Hepatocyte (in vitro differentiated cells): ENCODE measurements around the gene NFIX. TPM values are rescaled to one million over a fixed set of nuclear protein-coding genes. Genes with fewer than 3 reads are reported as not detected.

Source experiments
- DNase-seq: peaks from one replicate; pipeline ENCODE4 v3.0.0-alpha.2; 2016; ENCODE audit warnings: low spot score
- H2AFZ ChIP-seq: fragments of 200-600 bp; sonication (generic); 2 replicates; pipeline ENCODE4 v1.6.0; 2016; ENCODE audit warnings: antibody characterized with exemption, mild to moderate bottlenecking
- H3K27ac ChIP-seq: fragments of 200-600 bp; sonication (generic); 2 replicates; pipeline ENCODE4 v1.5.1; 2016; ENCODE audit warnings: mild to moderate bottlenecking
- H3K27me3 ChIP-seq: fragments of 200-600 bp; sonication (generic); 2 replicates; pipeline ENCODE4 v1.6.1; 2016
- H3K36me3 ChIP-seq: fragments of 200-600 bp; sonication (generic); replicated peaks from 2 replicates; pipeline ENCODE4 v1.5.1; 2016; ENCODE audit warnings: low read depth; ENCODE audit not compliant: insufficient read depth
- H3K4me1 ChIP-seq: fragments of 200-600 bp; sonication (generic); 2 replicates; pipeline ENCODE4 v1.5.1; 2016; ENCODE audit warnings: mild to moderate bottlenecking, moderate library complexity; ENCODE audit not compliant: insufficient read depth
- H3K4me2 ChIP-seq: fragments of 200-600 bp; sonication (generic); 2 replicates; pipeline ENCODE4 v1.6.0; 2016
- H3K4me3 ChIP-seq: fragments of 200-600 bp; sonication (generic); 2 replicates; pipeline ENCODE4 v1.5.1; 2016; ENCODE audit warnings: mild to moderate bottlenecking
- H3K79me2 ChIP-seq: fragments of 200-600 bp; sonication (generic); 2 replicates; pipeline ENCODE4 v1.6.0; 2017; ENCODE audit warnings: mild to moderate bottlenecking
- H3K9me2 ChIP-seq: fragments of 200-600 bp; sonication (generic); replicated peaks from 2 replicates; pipeline ENCODE4 v1.6.0; 2017; ENCODE audit warnings: mild to moderate bottlenecking; ENCODE audit not compliant: insufficient read depth
- H3K9me3 ChIP-seq: fragments of 200-600 bp; sonication (generic); 2 replicates; pipeline ENCODE4 v1.5.1; 2016; ENCODE audit warnings: low read depth, mild to moderate bottlenecking
- H4K20me1 ChIP-seq: fragments of 200-600 bp; sonication (generic); 2 replicates; pipeline ENCODE4 v1.6.0; 2016; ENCODE audit warnings: mild to moderate bottlenecking; ENCODE audit not compliant: insufficient read depth, poor library complexity, severe bottlenecking
- CTCF ChIP-seq: fragments of 200-600 bp; sonication (generic); IDR thresholded peaks from 2 replicates; pipeline ENCODE4 v1.5.1; 2016; ENCODE audit warnings: antibody characterized with exemption, mild to moderate bottlenecking; ENCODE audit not compliant: poor library complexity
- EZH2 ChIP-seq: fragments of 200-600 bp; sonication (generic); IDR thresholded peaks from 2 replicates; pipeline ENCODE4 v1.6.1; 2016; ENCODE audit warnings: antibody characterized with exemption, mild to moderate bottlenecking, borderline replicate concordance
- EZH2phosphoT487 ChIP-seq: fragments of 200-600 bp; sonication (generic); IDR thresholded peaks from one replicate; pipeline ENCODE4 v1.6.1; 2018; ENCODE audit warnings: antibody characterized with exemption, mild to moderate bottlenecking, low read depth, moderate library complexity; ENCODE audit not compliant: unreplicated experiment, severe bottlenecking
- WGBS: methylation state at CpG from one replicate; pipeline ENCODE4 v1.1.6; 2016; ENCODE audit warnings: low lambda C conversion rate; ENCODE audit errors: missing lambda C conversion rate; 5-methylcytosine and 5-hydroxymethylcytosine counted together
- polyA plus RNA-seq: library from polyadenylated mRNA; unstranded; fragments of >200 nt; fragmentation: Nextera tagmentation; extraction: Ambion mirVana; gene quantifications from 2 replicates; pipeline ENCODE4 v1.2.1, GENCODE V29; 2016
- total RNA-seq: library from RNA; depleted of rRNA; stranded (reverse); fragments of >200 nt; gene quantifications from 2 replicates; pipeline ENCODE4 v1.2.3, GENCODE V29; 2014

Gene NFIX
- total and polyA plus RNA-seq, 2 experiments from 2014 or later = 10.2 to 12.8 TPM

GRCh38 chr19:13016628-13017305 is 21.5 kb downstream of the NFIX start:
- Histone ChIP-seq H3K4me3 (no peak overlapping the region), H3K36me3 (no peaks in the 10 kb centered on the region), H4K20me1 (peaks cover 52% of the 10 kb centered on the region), H2AFZ (no peak overlapping the region), H3K27ac (no peak overlapping the region), H3K27me3 (peaks cover 100% of the 10 kb centered on the region), H3K9me3 (no peaks in the 10 kb centered on the region), H3K4me1 (peaks cover 57% of the 10 kb centered on the region), H3K4me2 (no peak overlapping the region), H3K79me2 (peaks cover 54% of the 10 kb centered on the region), H3K9me2 (no peaks in the 10 kb centered on the region)
- no peak for DNase-seq
- no peak for TF ChIP-seq CTCF
- TF ChIP-seq EZH2phosphoT487 = peak; percentile 51
- peak; percentile 61 for TF ChIP-seq EZH2
- WGBS = 39% methylated on average over 21 of the region's 22 CpGs

GRCh38 chr19:13017306-13018034 is 22.2 kb downstream of the NFIX start:
- Histone ChIP-seq H4K20me1 (peaks cover 45% of the 10 kb centered on the region), H3K9me3 (no peaks in the 10 kb centered on the region), H3K4me2 (no peak overlapping the region), H2AFZ (no peak overlapping the region), H3K27ac (peak overlapping the region; percentile 76), H3K4me1 (peaks cover 61% of the 10 kb centered on the region), H3K27me3 (peaks cover 100% of the 10 kb centered on the region), H3K79me2 (peaks cover 51% of the 10 kb centered on the region), H3K9me2 (no peaks in the 10 kb centered on the region), H3K36me3 (no peaks in the 10 kb centered on the region), H3K4me3 (no peak overlapping the region)
- 45% methylated on average over 14 of the region's 14 CpGs for WGBS
- DNase-seq = no peak
- TF ChIP-seq EZH2 (no peak), CTCF (no peak), EZH2phosphoT487 (no peak)

DNA sequence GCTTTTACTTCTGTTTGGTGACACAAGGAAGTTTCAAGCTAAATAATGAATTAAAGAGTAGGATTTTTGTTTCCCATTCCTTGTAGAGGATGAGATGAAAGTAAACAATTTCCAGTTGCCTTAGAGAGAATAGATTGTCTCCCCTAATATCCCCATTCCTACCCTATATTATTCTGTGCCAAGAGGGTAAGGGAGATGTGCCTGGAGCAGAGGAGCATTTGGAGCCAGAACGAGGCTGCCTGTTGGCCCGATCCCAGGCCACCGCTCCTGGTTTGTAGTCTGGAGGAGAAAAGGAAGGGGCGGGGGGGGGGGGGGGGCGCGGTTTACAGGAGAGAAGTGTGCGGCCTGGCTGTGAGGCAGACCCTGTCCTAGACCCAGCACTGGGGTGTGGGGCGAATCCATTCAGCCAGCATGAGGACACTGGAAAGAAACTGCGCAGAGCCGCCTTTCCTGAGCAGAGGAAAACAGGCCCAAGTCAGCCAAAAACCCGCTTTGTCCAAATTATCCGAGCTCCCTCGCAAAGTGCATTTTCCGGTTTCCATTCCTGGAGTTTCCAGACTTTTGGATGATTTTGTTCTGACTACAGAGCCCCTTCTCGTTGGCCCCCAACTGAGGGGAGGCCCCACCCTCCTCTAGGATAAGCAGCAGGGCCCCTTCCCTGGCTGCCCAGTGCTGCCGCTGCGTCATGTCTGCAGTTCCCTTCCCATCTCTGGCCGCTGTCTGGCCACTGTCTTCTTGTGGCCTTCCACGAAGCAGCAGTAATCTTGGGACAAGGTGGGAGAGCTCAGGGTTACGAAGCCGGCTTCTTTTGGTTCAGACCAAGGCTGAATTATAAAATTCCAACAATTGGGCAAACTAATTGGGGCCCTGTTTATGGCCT is 23.0 kb downstream of the NFIX start:
- H3K27me3 ChIP-seq = peaks cover 100% of the 10 kb centered on the region
- H3K4me2 ChIP-seq = peak overlapping the region; percentile 47
- no peaks in the 10 kb centered on the region for H3K36me3 ChIP-seq
- DNase-seq = no peak
- H4K20me1 ChIP-seq = peaks cover 37% of the 10 kb centered on the region
- WGBS = 47% methylated on average over 17 of the region's 21 CpGs
- no peak overlapping the region for H3K4me3 ChIP-seq
- H3K9me3 ChIP-seq = no peaks in the 10 kb centered on the region
- H3K27ac ChIP-seq = peak overlapping the region; percentile 76
- H3K79me2 ChIP-seq = peaks cover 49% of the 10 kb centered on the region
- peaks cover 53% of the 10 kb centered on the region for H3K4me1 ChIP-seq
- H2AFZ ChIP-seq = no peak overlapping the region
- H3K9me2 ChIP-seq = no peaks in the 10 kb centered on the region
- TF ChIP-seq EZH2phosphoT487 = no peak
- TF ChIP-seq EZH2 = no peak
- TF ChIP-seq CTCF = no peak
